GM18858 (cell line): ENCODE measurements around the gene ZBTB32.

Experiments used
- ATAC-seq: cut with Tn5 transposase; IDR thresholded peaks from one replicate; pipeline ENCODE4 v1.9.1; 2021; ENCODE audit not compliant: unreplicated experiment

ZBTB32 gene

GRCh38 chr19:35734273-35734672 is 29.9 kb downstream of the ZBTB32 start:
- no peak for ATAC-seq

GRCh38 chr19:35734889-35735288 is 30.5 kb downstream of the ZBTB32 start:
- no peak for ATAC-seq

DNA sequence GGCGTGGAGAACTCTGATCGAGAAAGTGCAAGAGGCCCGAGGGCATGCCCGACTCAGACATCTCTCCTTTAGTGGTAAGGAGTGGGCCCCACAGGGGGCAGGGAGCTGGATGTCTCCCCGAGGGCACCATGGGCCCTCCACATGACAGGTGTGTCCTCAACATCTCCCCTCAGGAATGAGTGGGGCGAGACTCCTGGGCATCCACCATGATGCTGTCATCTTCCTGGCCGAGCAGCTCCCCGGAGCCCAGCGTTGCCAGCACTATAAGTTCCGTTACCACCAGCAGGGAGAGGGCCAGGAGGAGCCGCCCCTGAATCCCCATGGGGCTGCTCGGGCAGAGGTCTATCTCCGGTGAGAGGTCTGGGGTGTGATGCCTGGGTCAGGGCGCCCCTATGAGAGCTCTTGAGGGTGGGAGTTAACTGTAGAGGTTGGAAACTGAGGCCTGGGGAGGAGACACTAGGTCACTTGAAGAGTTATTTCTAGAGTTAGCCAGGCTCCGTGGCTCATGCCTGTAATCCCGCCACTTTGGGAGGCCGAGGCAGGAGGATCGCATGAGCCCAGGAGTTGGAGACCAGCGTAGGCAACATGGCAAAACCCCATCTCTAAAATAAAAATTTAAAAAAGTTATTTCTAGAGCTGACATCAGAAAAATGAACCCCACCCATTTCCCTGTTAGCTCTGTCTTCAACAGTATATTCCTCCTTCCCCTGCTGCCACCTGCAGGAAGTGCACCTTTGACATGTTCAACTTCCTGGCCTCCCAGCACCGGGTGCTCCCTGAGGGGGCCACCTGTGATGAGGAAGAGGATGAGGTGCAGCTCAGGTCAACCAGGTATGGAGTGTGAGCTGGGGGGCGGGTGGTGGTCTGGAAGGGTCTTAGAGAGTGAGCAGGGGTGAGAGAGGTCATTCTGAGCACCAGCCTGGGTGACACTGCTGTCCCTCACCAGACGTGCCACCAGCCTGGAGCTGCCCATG is 32.8 kb downstream of the ZBTB32 start:
- no peak for ATAC-seq

DNA sequence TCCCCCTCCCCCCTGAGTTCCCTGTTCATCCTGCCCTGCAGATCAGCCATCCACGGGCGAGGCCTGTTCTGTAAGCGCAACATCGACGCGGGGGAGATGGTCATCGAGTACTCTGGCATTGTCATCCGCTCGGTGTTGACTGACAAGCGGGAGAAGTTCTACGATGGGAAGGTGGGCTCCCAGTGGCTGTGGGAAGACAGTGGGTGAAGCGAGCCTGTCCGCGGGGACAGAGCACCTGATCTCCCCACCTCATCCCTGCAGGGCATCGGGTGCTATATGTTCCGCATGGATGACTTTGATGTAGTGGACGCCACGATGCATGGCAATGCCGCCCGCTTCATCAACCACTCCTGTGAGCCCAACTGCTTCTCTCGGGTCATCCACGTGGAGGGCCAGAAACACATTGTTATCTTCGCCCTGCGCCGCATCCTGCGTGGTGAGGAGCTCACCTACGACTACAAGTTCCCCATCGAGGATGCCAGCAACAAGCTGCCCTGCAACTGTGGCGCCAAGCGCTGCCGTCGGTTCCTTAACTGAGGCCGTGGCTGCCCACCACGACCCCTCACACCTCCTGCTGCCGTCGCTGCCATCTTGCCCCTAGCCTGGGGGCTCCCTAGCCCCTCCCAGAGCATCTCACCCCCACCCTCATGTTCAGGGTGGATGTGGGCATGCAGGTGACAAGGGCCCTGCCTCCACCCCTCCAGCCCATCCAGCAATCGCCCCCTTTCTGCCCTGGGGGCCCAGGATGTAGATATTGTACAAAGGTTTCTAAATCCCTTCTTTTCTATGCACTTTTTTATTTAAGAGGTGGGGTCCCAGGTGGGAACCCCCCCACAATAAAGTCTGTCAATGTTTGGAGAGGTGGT is 33.9 kb downstream of the ZBTB32 start:
- ATAC-seq = no peak

GRCh38 chr19:35738887-35739229 is 34.5 kb downstream of the ZBTB32 start:
- ATAC-seq = no peak

DNA sequence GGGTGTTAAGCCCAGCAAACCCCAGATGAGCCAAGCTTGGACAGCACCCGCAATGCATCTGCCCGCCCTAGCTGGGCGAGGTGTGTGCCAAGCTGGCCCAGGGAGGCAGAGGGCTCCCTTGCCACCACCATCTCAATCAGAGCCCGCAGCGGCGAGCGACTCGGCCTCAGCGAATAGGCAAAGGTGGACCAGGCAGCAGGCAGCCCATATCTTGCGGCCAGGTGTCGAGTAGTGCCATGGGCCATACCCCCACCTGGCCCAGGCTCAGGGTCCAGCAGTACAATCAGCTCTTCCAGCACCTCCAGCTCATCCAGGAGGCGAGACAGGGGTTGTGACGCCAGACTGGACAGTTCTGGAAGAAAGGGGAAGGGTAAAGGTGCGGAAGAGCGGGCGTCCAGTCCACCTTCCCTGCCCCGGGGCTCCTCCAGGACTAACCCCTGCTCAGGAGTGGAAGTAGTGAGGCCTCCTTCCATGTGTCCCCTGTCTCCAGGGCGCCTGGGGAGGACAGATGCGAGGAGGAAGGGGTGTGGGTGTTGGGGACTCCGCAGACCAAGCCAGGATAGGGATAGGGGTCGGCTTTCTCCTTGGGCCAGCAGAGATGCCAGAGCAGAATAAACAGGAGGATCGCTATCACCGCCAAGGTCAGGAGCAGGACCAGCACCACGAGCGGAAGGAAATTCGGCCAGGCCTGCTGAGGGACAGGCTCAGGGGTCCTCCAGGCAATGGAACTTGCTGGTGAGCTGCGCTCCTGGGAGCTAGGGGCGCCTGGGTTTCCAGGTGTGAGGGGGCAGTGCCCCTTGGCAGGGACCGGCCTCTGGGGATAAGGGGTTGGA is 35.1 kb downstream of the ZBTB32 start:
- ATAC-seq = no peak

- peak; percentile 14 for ATAC-seq
These were observed 35.7 kb downstream of the ZBTB32 start for GRCh38 chr19:35740108-35740422.

DNA sequence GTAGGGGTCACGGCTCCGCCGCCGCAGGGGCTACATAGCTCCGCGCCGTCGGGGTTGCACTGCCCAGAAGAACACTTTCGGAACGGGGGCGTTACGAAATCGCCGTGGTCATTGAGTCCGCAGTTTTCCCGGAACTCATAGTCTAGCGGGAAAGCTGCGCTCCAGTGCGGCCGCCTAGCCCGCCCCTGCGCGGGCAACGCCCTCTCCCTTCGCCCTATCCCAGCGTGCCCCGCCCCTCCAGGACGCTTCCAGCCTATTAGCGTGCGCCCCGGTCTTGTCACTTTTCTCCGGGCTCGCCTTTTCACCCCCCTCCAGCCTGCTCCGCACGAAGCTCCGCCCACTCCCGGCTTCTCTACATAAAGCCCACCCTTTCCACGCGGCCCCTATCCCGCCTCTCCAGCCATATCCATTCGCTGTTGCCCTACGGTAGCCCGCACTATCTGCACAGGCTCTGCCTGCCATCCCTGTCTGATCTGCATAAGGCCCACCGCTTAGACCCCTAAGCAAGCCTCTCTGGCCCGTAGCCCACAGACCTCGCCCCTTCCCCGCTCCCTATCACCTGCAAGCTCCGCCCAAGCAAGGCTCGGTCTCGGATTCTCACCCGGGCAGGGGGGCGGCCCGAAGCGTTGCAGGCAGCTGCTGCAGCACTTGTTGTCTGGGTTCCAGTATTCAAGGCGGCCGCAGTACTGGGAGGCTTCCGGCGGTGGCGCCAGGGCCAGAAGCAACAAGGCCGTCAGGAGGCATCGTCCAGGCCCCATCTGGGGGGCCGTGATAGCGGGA is 36.3 kb downstream of the ZBTB32 start:
- ATAC-seq = peak; percentile 29

GRCh38 chr19:35741203-35741515 is 36.8 kb downstream of the ZBTB32 start:
- no peak for ATAC-seq

DNA sequence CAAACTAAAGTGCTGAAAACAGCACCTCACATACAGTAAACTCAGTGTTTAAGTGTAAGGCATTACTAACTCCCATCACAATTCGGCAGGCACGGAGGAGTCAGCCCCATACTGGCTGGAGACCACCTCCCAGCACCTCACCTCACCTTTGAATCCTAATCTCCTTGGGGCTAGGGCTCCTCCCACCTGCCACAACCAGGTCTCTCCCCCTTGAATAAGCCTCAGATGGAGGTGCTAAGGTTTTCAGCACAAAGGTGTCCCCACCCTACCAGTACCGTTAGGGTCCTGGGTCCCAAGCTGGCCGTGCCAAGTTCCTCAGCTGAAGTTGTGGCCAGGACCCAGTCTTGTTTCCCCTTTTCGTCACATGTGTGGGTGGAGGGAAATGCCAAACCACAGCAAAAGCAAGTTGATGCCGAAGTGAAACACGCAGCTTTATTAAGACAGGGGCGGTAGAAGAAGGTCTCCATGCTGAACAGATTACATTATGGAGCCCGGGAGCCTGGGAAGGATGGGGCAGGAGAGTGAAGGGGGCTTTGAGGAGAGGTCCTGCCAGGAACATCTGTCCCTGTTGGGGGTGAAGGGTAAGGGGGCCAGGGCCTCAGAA is 37.9 kb downstream of the ZBTB32 start, which contains the start of gene IGFLR1:
Gene IGFLR1, minus strand, starts transcription at position 332 of the 604 bp plus-strand sequence. CDS start 1,272 bp downstream, outside the sequence.
- no peak for ATAC-seq

DNA sequence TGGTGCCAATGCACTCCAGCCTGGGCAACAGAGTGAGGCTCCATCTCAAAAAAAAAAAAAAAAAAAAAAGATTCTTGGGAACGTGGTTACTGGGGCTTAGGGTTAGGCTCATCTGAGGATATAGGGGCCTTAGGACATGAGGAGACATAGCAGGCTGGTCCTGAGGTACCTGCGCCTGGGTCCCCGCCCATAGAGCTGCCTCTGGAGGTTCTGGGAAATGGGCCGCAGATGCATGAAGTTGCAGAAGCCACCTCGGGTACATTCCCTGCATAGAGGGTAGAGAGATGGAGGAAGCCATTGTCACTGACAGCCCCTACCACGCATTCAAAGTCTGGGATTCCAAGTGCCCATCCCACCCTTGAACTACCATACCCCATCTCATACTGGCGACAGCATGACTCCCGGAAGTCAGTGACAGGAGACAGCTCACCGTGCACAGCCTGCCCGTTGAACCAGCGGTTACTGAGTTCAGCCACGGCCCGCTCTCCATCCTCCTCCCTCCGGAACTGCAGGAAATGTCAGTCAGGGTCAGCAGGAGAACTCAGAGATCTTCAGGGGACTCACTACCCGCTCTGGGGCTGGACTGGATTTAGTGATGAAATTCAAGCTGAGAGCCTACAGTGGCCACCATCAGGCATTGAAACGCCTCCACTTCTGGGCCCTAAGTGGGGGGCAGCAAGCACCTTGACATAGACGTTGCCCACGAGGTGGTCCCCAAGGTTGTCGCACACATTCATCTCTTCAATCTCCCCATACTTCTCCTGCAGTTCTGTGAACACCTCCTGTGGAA is 39.5 kb downstream of the ZBTB32 start:
- no peak for ATAC-seq

DNA sequence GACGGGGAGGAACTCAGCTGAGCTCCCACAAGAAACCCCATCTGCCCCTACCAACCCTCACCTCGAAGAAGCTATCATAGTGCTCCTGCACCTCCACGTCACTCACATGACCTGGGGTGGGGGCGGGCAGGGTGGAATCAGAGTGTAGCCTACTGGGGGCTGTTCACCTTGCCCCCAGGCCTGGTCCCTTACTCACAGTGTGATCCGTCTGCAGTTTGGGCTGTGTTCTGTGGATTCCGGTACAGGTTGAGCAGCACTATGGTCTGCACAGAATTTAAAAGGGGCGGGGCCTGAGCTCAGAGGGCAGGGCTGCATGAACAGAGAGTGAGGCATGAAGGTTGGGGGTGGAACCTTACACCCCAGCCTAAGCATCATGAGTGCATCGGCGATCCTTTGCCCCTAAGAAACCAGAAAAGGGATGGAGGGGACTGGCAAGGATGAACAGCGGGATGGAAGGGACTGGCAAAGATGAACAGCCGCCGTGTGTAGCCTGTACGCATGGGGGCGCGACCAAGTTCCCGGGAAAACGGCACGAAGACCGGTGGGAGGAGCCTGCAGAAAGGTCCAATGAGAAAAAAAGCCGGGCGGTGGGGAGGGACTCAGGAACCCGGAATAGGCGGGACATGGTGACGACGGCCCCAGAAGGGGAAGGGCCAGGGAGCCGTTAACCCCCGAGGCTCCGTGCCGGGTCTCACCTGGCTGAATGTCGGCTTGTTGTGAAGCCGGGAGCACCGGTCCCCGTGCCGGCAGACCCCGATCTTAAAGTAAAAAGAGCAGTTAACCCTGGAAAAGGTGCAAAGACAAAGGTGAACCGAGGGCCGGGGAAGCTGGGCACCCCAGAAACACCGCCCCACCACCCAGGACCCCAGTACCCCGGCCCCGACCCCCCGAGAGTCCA is 40.3 kb downstream of the ZBTB32 start:
- ATAC-seq = no peak

DNA sequence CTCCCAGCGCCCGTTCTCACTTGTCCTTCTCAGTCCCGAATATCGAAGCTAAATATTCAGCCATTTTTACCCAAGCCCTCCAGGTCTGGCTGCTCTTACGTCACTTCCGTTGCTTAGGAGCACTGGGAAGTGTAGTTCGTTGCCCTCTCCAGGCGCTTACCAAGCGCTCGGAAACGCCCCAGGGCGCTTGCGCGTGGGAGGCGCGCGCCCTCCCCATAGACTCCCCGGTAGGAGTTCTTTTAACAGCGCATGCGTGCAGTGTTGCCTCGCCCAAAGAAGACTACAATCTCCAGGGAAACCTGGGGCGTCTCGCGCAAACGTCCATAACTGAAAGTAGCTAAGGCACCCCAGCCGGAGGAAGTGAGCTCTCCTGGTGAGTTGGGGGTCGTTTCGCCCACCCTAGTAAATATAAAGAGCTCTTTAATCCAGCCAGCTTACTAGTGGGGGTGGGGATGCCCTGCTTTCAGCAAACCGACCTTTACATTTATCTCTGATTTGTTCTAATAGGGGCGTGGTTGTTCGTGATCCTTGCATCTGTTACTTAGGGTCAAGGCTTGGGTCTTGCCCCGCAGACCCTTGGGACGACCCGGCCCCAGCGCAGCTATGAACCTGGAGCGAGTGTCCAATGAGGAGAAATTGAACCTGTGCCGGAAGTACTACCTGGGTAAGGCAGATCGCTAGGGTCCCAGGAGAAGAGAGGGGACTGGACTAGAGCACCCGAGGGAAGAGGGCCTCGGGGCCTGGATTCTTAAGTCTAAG is 41.1 kb downstream of the ZBTB32 start, which contains the start of the genes PSENEN and U2AF1L4:
Gene PSENEN, plus strand, starts transcription at position 324 of the 759 bp plus-strand sequence. Its CDS starts 280 bp downstream, at position 604.
Gene U2AF1L4, minus strand, starts transcription at position 91 of the 759 bp plus-strand sequence. Its CDS starts 27 bp downstream, at position 64.
- ATAC-seq = peak; percentile 38

DNA sequence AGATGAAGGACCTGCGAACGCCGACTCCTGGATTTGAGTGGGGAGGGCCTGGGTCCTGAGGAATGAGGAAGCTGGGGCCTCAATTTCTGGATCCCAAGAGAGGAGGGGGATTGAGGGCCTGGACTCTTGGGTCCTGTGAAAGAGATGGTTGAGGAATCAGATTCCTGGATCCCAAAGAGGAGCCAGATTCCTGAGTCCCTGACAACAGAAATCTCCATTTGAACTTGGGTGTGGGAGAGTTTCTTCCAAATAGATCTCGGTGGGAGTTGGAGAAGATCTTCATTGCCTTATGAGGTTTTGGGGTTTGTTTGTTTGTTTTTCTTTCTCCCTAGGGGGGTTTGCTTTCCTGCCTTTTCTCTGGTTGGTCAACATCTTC is 41.7 kb downstream of the ZBTB32 start:
- no peak for ATAC-seq

GRCh38 chr19:35746531-35746930 is 42.2 kb downstream of the ZBTB32 start:
- ATAC-seq = no peak

- ATAC-seq = peak; percentile 65
These were observed 44.0 kb downstream of the ZBTB32 start, which contains the start of gene LIN37 for GRCh38 chr19:35748106-35749020. TSS of gene LIN37 (plus strand) at chr19:35748576. CDS start at chr19:35748725, 149 bp downstream.
